Stimulated activated CD4-positive, alpha-beta T cell treated with anti-CD3 and anti-CD28 coated beads, Interleukin-4, amount 100 ng/mL, for 24 hours (primary cell): ENCODE measurements around the gene COQ3.

Source experiments
- DNase-seq: peaks from one replicate; pipeline ENCODE4 v3.0.0-alpha.2; 2020

Gene COQ3

GRCh38 chr6:99330159-99330558 is 63.8 kb downstream of the COQ3 start:
- DNase-seq = peak; percentile 68

- no peak for DNase-seq
Observed at GRCh38 chr6:99324996-99325395, 69.0 kb downstream of the COQ3 start.
